GM12872 (cell line): ENCODE data around the gene TMEM236.

Source experiments
- TF ChIP-seq, protein P1 (sequence below): IDR thresholded peaks from 3 replicates; pipeline ENCODE4 v1.5.1; 2011; ENCODE audit warnings: low read depth, mild to moderate bottlenecking, low read length, moderate library complexity; ENCODE audit not compliant: insufficient read depth

The TMEM236 gene

DNA sequence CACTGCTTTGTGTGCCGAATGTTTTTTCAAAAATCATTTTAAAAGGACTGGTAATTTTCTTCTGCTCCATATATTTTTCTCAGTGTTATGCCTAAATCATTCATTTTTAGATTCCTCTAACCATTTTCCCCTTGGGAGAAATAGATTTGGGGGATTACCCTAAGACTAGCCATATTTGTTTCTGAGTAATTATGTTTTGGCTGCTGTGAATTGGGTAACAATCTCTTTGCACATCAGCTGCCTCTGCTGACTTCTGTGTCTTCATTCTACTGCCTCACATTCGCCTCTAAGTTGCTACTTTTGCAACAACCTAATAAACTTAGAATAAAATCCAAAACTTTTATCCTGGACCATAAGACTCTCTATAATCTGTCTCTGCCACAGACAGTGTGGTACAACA is 38.6 kb downstream of the TMEM236 start:
- TF ChIP-seq, protein P1, sequence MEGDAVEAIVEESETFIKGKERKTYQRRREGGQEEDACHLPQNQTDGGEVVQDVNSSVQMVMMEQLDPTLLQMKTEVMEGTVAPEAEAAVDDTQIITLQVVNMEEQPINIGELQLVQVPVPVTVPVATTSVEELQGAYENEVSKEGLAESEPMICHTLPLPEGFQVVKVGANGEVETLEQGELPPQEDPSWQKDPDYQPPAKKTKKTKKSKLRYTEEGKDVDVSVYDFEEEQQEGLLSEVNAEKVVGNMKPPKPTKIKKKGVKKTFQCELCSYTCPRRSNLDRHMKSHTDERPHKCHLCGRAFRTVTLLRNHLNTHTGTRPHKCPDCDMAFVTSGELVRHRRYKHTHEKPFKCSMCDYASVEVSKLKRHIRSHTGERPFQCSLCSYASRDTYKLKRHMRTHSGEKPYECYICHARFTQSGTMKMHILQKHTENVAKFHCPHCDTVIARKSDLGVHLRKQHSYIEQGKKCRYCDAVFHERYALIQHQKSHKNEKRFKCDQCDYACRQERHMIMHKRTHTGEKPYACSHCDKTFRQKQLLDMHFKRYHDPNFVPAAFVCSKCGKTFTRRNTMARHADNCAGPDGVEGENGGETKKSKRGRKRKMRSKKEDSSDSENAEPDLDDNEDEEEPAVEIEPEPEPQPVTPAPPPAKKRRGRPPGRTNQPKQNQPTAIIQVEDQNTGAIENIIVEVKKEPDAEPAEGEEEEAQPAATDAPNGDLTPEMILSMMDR, result no peak

DNA sequence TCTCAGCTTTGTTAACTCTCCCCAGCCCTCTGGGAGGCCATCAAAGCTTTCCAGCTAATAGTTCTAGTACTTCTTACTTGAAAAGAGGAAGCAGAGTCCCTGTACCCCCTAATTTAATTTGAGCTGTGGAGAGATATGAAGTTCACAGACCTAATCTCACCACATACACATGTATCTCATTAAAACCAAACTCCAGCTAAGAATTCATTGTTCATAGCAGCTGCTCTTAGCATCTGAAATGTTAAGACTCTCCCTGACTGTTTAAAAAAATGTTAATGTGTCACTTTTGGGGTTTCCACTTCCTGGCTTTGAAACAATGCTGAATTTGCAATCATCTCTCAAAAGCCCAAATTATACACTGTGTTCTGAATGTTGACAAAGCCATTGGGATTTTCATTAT is 41.0 kb downstream of the TMEM236 start:
- TF ChIP-seq, protein P1, result no peak

DNA sequence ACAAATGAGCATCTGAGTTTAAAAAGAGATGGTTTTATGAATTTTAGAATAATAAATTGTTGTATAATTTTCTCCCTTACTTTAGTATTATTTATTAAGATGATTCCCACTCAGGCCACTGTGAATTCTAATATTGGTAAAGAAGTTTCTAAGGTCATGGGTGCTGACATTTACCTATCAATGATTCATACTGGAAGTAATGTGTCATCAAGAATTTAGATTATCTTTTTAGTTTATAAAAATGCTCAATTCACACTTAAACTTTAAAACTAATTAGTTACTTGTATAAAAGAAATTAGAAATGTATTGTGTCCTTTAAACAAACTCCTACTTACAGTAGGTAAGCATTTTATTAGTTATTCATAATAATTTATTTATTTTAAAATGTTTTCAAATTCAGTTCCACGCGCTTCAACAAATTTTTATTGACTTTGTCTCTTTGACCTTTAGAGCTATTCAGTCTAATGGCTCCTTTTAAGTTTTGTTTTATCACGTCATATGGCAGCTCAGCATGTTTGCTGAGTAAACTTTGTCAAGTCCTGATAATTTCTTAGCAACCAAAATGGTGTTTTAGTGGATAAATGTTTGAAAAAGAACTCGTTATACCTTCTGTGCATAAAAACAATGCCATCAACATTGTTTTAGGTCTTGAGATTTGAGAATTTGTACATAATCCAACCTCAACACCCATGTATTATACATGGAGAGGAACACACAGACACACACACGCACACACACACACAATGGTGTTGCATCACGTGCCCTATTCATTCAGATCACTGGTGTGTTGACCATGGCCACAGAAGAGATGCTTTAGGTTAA is 42.0 kb downstream of the TMEM236 start:
- TF ChIP-seq, protein P1, result no peak

DNA sequence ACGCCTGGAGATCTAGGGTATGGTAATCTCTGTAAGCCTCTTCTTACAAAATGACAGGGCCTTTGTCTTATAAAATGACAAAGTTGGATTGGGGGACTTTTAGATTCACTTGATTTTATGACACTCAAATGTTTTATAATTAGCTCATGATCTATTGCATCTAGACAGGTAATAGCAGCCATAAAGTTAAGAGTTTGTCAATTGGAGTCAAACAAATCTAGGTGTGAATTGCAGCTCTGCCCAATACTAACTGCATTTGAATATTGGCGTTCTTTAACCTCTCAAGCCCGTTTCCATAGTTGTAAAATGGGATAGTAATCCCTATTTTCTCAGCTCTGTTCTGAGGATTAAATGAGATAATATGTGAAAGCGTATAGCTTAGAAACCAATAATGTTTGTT is 43.1 kb downstream of the TMEM236 start:
- TF ChIP-seq, protein P1, result no peak

DNA sequence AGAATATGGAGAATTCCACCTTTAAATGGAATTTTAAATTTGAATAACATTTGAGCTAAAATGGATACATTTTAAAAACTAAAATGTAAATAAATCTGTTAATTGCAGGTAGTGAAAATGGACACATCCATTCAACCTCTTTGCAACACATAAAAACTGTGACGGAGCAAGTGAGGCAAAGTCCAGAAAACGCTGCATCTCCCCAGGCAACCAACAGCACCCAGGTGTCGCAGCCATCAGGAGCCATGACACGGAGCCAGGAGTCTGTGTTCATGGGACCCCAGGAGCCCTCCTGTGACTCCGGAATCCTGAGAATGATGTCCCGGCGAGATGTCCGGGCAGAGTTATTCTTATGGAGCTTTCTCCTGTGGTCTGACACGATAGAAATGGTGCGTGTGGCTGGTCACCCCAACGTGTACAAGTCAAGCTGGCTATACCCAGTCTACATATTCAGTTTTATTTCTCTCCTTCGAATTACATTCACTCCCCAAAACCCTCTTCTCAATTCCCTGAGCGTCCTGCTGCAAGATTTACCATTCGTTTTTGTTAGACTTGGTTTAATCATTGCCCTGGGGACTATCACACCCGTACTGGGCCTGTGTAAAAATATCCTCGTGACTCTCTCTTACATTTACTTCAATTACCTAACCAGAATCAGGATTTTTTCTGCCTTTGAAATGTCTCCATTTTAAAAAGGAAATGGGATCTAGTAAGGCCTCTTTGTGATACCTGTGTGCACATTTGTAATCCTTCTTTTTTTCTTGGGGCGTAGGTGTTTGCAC is 44.0 kb downstream of the TMEM236 start:
- TF ChIP-seq, protein P1, result no peak

DNA sequence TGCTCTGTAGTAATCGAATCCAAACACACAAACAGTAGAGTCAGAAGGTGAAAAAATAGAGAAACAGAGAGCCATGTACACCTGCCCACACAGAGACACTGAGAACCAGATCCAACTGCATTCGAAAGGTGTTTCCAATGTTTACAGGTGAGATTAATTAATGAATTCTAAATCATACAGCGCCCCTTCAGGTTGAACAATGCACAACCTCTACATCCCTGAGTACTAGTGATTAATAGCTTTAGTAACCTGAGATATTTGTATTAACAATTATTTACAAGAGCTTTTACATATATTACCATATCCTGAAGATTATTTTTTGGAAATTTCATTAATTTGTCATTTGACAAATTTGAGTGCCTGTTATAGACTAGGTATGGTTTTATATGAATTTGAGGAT is 49.5 kb downstream of the TMEM236 start:
- TF ChIP-seq, protein P1, result peak; percentile 23; the same call in 1 of the 3 replicates

DNA sequence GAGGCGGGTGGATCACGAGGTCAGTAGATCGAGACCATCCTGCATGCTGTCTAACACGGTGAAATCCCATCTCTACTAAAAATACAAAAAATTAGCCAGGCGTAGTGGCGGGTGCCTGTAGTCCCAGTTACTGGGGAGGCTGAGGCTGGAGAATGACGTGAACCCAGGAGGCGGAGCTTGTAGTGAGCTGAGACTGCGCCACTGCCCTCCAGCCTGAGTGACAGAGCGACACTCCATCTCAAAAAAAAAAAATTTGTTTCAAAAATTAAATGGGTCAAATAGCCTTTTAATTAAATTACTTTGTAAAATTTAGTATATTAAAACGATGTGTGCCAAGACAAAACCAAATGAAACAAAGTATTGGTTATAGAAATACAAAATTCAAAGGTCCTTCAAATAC is 50.3 kb downstream of the TMEM236 start:
- TF ChIP-seq, protein P1, result no peak
